NB4 (cell line): ENCODE results near the gene ARHGAP45.
A peak's percentile ranks its signal among the peaks of the same experiment; 100 is the strongest.

ENCODE experiments used
- DNase-seq: peaks from one replicate; pipeline ENCODE4 v3.0.0; 2010; ENCODE audit warnings: low read depth
- H3K4me3 ChIP-seq: one replicate; pipeline ENCODE4 v1.5.1; 2011; ENCODE audit warnings: mild to moderate bottlenecking, low read depth, low read length, moderate library complexity
- CTCF ChIP-seq: IDR thresholded peaks from one replicate; pipeline ENCODE4 v1.5.1; 2012; ENCODE audit warnings: low read depth, low read length
- MAX ChIP-seq: IDR thresholded peaks from 2 replicates; pipeline ENCODE4 v1.6.1; 2011; ENCODE audit warnings: low read depth, low read length
- MYC ChIP-seq: IDR thresholded peaks from 2 replicates; pipeline ENCODE4 v1.6.1; 2011; ENCODE audit warnings: low read depth, low read length
- POLR2A ChIP-seq: IDR thresholded peaks from 2 replicates; pipeline ENCODE4 v1.6.1; 2011; ENCODE audit warnings: mild to moderate bottlenecking; ENCODE audit not compliant: insufficient read length; ENCODE audit errors: extremely low read depth

Gene ARHGAP45

GRCh38 chr19:1098177-1099051, 31.4 kb downstream of the ARHGAP45 start:
- no peak for DNase-seq
- TF ChIP-seq MAX, result no peak
- TF ChIP-seq MYC, result no peak
- TF ChIP-seq POLR2A, result no peak
- TF ChIP-seq CTCF, result no peak
- H3K4me3 ChIP-seq, result no peak overlapping the region

- TF ChIP-seq MYC, result no peak
- no peak for TF ChIP-seq CTCF
- TF ChIP-seq MAX, result no peak
- DNase-seq, result peak; percentile 57
- H3K4me3 ChIP-seq, result no peak overlapping the region
These were observed 34.4 kb downstream of the ARHGAP45 start for GRCh38 chr19:1101337-1101698.

GRCh38 chr19:1102407-1103131, 35.6 kb downstream of the ARHGAP45 start:
- DNase-seq, result peak; percentile 54
- no peak overlapping the region for H3K4me3 ChIP-seq
- no peak for TF ChIP-seq MYC
- TF ChIP-seq CTCF, result no peak
- no peak for TF ChIP-seq POLR2A
- TF ChIP-seq MAX, result no peak

GRCh38 chr19:1103132-1103707, 36.3 kb downstream of the ARHGAP45 start:
- no peak for TF ChIP-seq POLR2A
- no peak for TF ChIP-seq CTCF
- TF ChIP-seq MYC, result no peak
- no peak for TF ChIP-seq MAX
- no peak for DNase-seq
- H3K4me3 ChIP-seq, result no peak overlapping the region

- TF ChIP-seq MYC (peak; percentile 27; the same call in 1 of the 2 replicates), MAX (0 out of 2 replicates have a peak, but pooled peaks have one; percentile 23), POLR2A (peak; percentile 86), CTCF (no peak)
- peak within 1 kb of the TSS; percentile 57 for H3K4me3 ChIP-seq
- DNase-seq, result peak; percentile 97
These were observed 36.8 kb downstream of the ARHGAP45 start, which contains the start of gene GPX4 for GRCh38 chr19:1103708-1104310. TSS of gene GPX4 (plus strand) at chr19:1103994. CDS start at chr19:1104044, 50 bp downstream.
